ENCODE measurements around the gene METTL23. TPM values are rescaled to one million over a fixed set of nuclear protein-coding genes. Genes with fewer than 3 reads are reported as not detected.

Gene METTL23
- total RNA-seq, 1 donor, result 25.7 TPM

DNA sequence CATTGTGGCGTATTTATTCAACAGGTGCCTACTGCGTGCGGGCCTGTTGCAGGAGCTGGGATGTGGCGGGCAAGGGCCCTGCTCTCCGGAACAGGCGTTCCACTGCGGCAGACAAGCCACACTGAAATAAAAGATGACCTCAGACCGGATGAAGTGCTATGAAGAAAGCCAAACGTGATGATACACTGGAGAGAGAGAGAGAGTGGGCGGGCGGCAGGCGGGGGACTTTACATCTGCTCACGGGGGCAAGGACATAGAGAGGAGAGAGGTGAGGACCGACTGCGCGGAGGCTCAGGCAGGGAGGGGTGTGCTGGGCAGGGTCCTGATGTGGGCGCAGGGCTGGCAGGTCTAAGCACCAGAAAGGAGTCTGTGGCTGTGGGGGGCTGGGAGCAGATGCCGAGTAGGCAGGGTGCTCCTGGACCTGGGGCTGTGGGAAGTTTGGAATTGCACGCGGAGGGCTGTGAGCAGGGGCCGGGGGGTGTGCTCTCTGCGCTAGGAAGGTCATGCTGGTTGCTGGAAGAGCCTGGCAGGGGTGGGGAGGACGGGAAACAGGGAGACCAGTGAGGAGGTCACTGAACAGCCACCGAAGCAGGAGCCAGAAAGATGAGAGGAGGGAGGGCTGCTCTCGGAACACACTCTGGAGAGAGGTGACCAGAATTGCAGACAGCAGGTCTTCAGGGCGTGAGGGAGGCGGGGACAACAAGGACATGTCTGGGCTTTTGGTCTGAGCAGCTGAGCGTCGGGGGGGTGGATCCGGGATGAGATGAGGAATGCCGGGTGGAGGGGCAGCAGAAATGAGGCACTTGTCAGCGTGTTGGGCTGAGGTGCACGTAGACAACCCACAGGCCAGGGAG is 25.8 kb upstream of the METTL23 start:
- no peaks in the 10 kb centered on the region for H3K9me3 ChIP-seq (ENCODE audit: low read depth, low read length)
- H3K36me3 ChIP-seq (ENCODE audit: insufficient read depth, low read length), result peaks cover 5% of the 10 kb centered on the region
- H3K4me3 ChIP-seq (ENCODE audit: insufficient read depth, low read length), result peak overlapping the region; percentile 54
- DNase-seq (ENCODE audit: insufficient read length, low spot score, missing footprints), result peak; percentile 98
- peak overlapping the region; percentile 65 for H3K4me2 ChIP-seq (ENCODE audit: insufficient read depth, low read length)
- TF ChIP-seq, protein P1, sequence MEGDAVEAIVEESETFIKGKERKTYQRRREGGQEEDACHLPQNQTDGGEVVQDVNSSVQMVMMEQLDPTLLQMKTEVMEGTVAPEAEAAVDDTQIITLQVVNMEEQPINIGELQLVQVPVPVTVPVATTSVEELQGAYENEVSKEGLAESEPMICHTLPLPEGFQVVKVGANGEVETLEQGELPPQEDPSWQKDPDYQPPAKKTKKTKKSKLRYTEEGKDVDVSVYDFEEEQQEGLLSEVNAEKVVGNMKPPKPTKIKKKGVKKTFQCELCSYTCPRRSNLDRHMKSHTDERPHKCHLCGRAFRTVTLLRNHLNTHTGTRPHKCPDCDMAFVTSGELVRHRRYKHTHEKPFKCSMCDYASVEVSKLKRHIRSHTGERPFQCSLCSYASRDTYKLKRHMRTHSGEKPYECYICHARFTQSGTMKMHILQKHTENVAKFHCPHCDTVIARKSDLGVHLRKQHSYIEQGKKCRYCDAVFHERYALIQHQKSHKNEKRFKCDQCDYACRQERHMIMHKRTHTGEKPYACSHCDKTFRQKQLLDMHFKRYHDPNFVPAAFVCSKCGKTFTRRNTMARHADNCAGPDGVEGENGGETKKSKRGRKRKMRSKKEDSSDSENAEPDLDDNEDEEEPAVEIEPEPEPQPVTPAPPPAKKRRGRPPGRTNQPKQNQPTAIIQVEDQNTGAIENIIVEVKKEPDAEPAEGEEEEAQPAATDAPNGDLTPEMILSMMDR (IDR thresholded peaks at IDR 0.05; ENCODE audit: extremely low read depth, low read depth, low read length), result no peak
- H3K79me2 ChIP-seq (ENCODE audit: insufficient read depth, low read length), result peaks cover 97% of the 10 kb centered on the region
- H4K20me1 ChIP-seq (ENCODE audit: insufficient read depth, low read length), result peaks cover 78% of the 10 kb centered on the region
- H2AFZ ChIP-seq (ENCODE audit: low read length), result peak overlapping the region; percentile 66
- peak overlapping the region; percentile 91 for H3K27ac ChIP-seq (ENCODE audit: low read depth, low read length)
- no peaks in the 10 kb centered on the region for H3K27me3 ChIP-seq (ENCODE audit: insufficient read depth, low read length)
- H3K4me1 ChIP-seq (ENCODE audit: insufficient read depth, low read length), result peaks cover 45% of the 10 kb centered on the region

DNA sequence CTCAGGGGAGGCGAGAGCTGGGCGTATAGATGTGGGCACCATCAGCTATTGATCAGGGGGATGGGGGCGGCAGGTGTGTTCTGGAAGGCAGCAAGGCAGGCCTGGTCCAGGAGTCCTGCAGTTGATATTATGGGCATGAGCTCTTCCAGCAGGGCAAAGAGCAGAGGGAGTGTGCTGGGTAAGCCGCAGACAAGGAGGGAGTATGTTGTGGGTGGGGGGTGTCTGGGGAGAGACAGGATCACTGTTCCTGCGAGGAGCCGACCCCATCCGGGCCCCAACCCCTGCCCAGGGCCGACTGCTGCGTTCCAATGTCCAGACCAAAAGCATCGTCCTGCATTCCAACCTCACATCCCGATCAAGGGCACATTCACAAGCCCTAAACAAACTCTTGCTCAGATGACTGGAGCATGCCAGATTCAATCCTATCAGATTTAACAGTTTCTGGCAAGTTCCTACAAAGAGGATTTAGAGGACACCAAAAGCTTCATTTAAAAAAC is 25.1 kb upstream of the METTL23 start:
- Histone ChIP-seq H3K27ac (ENCODE audit: low read depth, low read length) (peak overlapping the region; percentile 91), H3K4me1 (ENCODE audit: insufficient read depth, low read length) (peaks cover 45% of the 10 kb centered on the region), H3K4me3 (ENCODE audit: insufficient read depth, low read length) (no peak overlapping the region), H4K20me1 (ENCODE audit: insufficient read depth, low read length) (peaks cover 78% of the 10 kb centered on the region), H3K9me3 (ENCODE audit: low read depth, low read length) (no peaks in the 10 kb centered on the region), H3K79me2 (ENCODE audit: insufficient read depth, low read length) (peaks cover 97% of the 10 kb centered on the region), H3K27me3 (ENCODE audit: insufficient read depth, low read length) (no peaks in the 10 kb centered on the region), H3K36me3 (ENCODE audit: insufficient read depth, low read length) (peaks cover 6% of the 10 kb centered on the region), H2AFZ (ENCODE audit: low read length) (no peak overlapping the region), H3K4me2 (ENCODE audit: insufficient read depth, low read length) (peak overlapping the region; percentile 65)
- peak; percentile 76 for DNase-seq (ENCODE audit: insufficient read length, low spot score, missing footprints)
- TF ChIP-seq, protein P1 (IDR thresholded peaks at IDR 0.05; ENCODE audit: extremely low read depth, low read depth, low read length), result no peak

- Histone ChIP-seq H3K4me3 (ENCODE audit: insufficient read depth, low read length) (no peak overlapping the region), H3K27me3 (ENCODE audit: insufficient read depth, low read length) (no peaks in the 10 kb centered on the region), H2AFZ (ENCODE audit: low read length) (no peak overlapping the region), H3K27ac (ENCODE audit: low read depth, low read length) (peak overlapping the region; percentile 91), H3K4me2 (ENCODE audit: insufficient read depth, low read length) (no peak overlapping the region), H3K79me2 (ENCODE audit: insufficient read depth, low read length) (peaks cover 97% of the 10 kb centered on the region), H3K4me1 (ENCODE audit: insufficient read depth, low read length) (peaks cover 41% of the 10 kb centered on the region), H3K9me3 (ENCODE audit: low read depth, low read length) (no peaks in the 10 kb centered on the region), H3K36me3 (ENCODE audit: insufficient read depth, low read length) (peaks cover 10% of the 10 kb centered on the region), H4K20me1 (ENCODE audit: insufficient read depth, low read length) (peaks cover 76% of the 10 kb centered on the region)
- TF ChIP-seq, protein P1 (IDR thresholded peaks at IDR 0.05; ENCODE audit: extremely low read depth, low read depth, low read length), result no peak
- no peak for DNase-seq (ENCODE audit: insufficient read length, low spot score, missing footprints)
Measured at GRCh38 chr17:76702076-76702475, 24.6 kb upstream of the METTL23 start.

DNA sequence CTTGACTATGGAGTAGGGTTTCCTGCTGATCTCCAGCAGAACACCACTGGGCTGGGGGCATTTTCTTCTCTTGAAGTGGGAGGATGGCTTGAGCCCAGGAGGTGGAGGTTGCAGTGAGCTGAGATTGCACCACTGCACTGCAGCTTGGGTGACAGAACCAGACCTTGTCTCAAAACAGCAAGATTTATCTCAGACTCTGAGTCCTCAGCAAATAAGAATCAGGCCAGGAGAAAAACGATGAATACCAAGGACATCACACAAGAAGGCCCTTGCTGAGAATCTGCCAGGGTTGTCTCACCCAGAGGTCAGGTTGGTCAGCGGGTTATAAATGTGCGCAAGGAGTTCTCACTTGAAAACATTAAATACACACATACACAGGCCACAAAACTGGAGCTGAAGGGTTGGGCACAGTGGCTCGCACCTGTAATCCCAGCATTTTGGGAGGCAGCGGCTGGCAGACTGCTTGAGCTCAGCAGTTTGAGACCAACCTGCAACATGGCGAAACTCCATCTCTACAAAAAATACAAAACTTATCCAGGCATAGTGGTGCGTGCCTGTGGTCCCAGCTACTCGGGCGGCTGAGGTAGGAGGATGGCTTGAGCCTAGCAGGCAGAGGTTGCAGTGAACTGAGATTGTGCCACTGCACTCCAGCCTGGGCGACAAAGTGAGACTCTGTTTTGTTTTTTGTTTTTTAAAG is 23.6 kb upstream of the METTL23 start:
- no peak overlapping the region for H2AFZ ChIP-seq (ENCODE audit: low read length)
- no peak for DNase-seq (ENCODE audit: insufficient read length, low spot score, missing footprints)
- no peaks in the 10 kb centered on the region for H3K27me3 ChIP-seq (ENCODE audit: insufficient read depth, low read length)
- H4K20me1 ChIP-seq (ENCODE audit: insufficient read depth, low read length), result peaks cover 73% of the 10 kb centered on the region
- H3K36me3 ChIP-seq (ENCODE audit: insufficient read depth, low read length), result peaks cover 11% of the 10 kb centered on the region
- no peaks in the 10 kb centered on the region for H3K9me3 ChIP-seq (ENCODE audit: low read depth, low read length)
- TF ChIP-seq, protein P1 (IDR thresholded peaks at IDR 0.05; ENCODE audit: extremely low read depth, low read depth, low read length), result no peak
- H3K4me3 ChIP-seq (ENCODE audit: insufficient read depth, low read length), result no peak overlapping the region
- peaks cover 36% of the 10 kb centered on the region for H3K4me1 ChIP-seq (ENCODE audit: insufficient read depth, low read length)
- no peak overlapping the region for H3K27ac ChIP-seq (ENCODE audit: low read depth, low read length)
- peaks cover 97% of the 10 kb centered on the region for H3K79me2 ChIP-seq (ENCODE audit: insufficient read depth, low read length)
- no peak overlapping the region for H3K4me2 ChIP-seq (ENCODE audit: insufficient read depth, low read length)

All from osteoblast (primary cell).